Measurements from ENCODE around the gene EFCAB13. TPM values are rescaled to one million over a fixed set of nuclear protein-coding genes. Genes with fewer than 3 reads are reported as not detected.
"Not testable (repeated sequence)": the region's sequence is repeated elsewhere in the genome, so short reads cannot be mapped to it uniquely, and the experiment has no call there.

EFCAB13 gene
- total RNA-seq, 2 experiments from 2014 or later: 12.2 to 13.2 TPM

DNA sequence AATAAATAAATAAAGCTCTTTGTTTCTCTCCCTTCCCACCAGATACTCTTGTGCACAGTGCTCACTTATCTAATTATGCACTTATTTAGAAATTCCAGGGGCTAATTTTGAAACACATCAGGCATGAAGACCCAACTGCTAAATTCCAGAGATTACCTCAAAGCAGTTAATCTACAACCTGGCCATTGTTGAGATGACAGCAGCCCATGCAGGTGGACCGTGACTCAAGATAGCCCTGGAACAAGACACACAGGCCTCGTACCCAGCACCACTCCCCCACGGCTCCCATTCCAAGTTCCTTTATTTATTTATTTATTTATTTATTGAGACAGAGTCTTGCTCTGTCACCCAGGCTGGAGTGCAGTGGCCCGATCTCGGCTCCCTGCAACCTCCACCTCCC is 147.1 kb downstream of the EFCAB13 start:
- ATAC-seq (ENCODE audit: low read depth) (no peak), DNase-seq (no peak)
- H3K27me3 Mint-ChIP-seq: no peaks in the 10 kb centered on the region
- no peaks in the 10 kb centered on the region for H3K9me3 Mint-ChIP-seq
- no peak overlapping the region for H3K4me3 Mint-ChIP-seq
- peaks cover 4% of the 10 kb centered on the region for H3K36me3 Mint-ChIP-seq
- no peak overlapping the region for H3K27ac Mint-ChIP-seq
- POLR2A ChIA-PET: interaction anchor here (0.6 kb wide), 1 partner anchor 786 kb away, joined by 3 read pairs; no protein-coding TSS in a partner anchor
- H3K4me1 Mint-ChIP-seq: no peaks in the 10 kb centered on the region

DNA sequence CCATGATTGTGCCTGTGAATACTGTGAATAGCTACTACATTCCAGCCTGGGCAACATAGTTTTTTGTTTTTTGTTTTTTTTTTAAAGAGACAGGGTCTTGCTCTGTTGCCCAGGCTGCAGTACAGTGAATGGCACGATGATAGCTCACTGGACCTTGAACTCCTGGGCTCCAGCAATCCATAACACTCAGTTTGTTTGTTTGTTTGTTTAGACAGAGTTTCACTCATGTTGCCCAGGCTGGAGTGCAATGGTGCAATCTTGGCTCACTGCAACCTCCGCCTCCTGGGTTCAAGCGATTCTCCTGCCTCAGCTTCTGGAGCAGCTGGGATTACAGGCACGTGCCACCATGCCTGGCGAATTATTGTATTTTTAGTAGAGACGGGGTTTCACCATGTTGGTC is 148.3 kb downstream of the EFCAB13 start:
- DNase-seq; H3K4me1 Mint-ChIP-seq; POLR2A ChIA-PET; ATAC-seq (ENCODE audit: low read depth); H3K36me3 Mint-ChIP-seq; H3K27ac Mint-ChIP-seq; H3K27me3 Mint-ChIP-seq; H3K4me3 Mint-ChIP-seq; H3K9me3 Mint-ChIP-seq: not testable (repeated sequence)

Other genes with a start within 250 kb of the EFCAB13 start
- gene CDC27, start 134.7 kb upstream of the EFCAB13 start, total RNA-seq: 100 to 1,000 TPM; 113 to 114 TPM
- gene MYL4, start 114.6 kb upstream of the EFCAB13 start, total RNA-seq: not detected
- gene ITGB3, start 70.1 kb upstream of the EFCAB13 start, total RNA-seq: under 1 TPM in 1 of 2 experiments, not detected in 1; 0.17 TPM
- 100 to 1,000 TPM; 101 to 104 TPM for gene NPEPPS, start 207.2 kb downstream of the EFCAB13 start, total RNA-seq